Measurements from ENCODE around the gene LPAR5.

DNA sequence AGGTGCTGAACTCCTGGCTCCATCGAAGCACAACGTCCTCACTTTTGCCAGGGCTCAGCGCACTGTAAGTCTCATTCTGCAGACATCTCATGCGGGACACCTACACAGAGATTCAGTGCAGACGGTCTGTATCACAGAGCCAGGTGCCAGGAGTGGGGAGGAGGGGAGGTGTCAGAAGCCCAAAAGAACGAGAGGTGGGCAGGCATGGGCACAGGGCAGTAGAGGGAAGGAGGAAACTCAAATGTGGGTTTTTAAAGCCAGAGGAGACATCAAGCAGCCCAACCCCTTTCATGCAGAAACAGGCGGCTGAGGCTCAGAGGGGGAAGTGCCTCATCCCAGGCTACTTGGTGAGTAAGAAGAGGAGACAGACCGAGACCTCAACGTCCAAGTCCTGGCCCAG is 2.5 kb upstream of the LPAR5 start:
- TF ChIP-seq, protein P1, sequence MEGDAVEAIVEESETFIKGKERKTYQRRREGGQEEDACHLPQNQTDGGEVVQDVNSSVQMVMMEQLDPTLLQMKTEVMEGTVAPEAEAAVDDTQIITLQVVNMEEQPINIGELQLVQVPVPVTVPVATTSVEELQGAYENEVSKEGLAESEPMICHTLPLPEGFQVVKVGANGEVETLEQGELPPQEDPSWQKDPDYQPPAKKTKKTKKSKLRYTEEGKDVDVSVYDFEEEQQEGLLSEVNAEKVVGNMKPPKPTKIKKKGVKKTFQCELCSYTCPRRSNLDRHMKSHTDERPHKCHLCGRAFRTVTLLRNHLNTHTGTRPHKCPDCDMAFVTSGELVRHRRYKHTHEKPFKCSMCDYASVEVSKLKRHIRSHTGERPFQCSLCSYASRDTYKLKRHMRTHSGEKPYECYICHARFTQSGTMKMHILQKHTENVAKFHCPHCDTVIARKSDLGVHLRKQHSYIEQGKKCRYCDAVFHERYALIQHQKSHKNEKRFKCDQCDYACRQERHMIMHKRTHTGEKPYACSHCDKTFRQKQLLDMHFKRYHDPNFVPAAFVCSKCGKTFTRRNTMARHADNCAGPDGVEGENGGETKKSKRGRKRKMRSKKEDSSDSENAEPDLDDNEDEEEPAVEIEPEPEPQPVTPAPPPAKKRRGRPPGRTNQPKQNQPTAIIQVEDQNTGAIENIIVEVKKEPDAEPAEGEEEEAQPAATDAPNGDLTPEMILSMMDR (IDR thresholded peaks at IDR 0.05): no peak
- peak in 1 of 2 donors; percentile 78 for TF ChIP-seq POLR2A (IDR thresholded peaks at IDR 0.05)
